ENCODE results near the gene NUP93.

DNA sequence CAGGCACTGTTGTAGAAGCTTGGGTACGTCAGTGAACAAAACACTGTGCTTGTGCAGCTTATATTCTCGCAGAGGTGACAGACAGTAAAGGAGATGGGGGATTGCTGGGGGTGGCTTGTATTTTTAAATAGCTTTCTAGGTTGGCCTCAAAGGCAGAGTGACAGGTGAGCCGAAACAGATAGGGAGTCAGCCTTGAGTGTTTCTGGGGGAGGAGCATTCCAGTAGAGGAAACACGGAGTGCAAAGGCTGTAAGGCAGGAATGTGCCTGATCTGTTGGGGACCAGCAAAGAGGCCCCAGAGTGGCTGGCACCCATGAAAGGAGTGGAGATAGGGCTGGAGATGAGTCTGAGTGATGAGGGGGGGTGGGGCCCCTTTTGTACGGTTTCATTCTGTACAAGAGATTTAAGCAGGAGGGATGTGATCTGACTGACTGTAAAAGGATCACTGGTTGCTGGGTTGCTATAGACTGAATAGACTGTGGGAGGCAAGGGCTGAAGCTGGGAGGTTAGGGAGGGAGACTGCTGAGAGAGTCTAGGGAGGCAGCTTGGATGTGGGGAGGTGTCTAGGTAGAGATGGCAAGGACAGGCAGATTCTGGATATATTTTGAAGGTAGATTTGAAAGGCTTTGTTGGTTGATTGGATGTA, 15.2 kb downstream of the NUP93 start:
- no peak for TF ChIP-seq MAZ (IDR thresholded peaks at IDR 0.05; ENCODE audit: borderline replicate concordance, low read depth, low read length)
- no peak for TF ChIP-seq EP300 (IDR thresholded peaks at IDR 0.05)
- TF ChIP-seq, protein P1, sequence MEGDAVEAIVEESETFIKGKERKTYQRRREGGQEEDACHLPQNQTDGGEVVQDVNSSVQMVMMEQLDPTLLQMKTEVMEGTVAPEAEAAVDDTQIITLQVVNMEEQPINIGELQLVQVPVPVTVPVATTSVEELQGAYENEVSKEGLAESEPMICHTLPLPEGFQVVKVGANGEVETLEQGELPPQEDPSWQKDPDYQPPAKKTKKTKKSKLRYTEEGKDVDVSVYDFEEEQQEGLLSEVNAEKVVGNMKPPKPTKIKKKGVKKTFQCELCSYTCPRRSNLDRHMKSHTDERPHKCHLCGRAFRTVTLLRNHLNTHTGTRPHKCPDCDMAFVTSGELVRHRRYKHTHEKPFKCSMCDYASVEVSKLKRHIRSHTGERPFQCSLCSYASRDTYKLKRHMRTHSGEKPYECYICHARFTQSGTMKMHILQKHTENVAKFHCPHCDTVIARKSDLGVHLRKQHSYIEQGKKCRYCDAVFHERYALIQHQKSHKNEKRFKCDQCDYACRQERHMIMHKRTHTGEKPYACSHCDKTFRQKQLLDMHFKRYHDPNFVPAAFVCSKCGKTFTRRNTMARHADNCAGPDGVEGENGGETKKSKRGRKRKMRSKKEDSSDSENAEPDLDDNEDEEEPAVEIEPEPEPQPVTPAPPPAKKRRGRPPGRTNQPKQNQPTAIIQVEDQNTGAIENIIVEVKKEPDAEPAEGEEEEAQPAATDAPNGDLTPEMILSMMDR (IDR thresholded peaks at IDR 0.05) = no peak
- TF ChIP-seq BHLHE40 (IDR thresholded peaks at IDR 0.05; ENCODE audit: low read depth, low read length) = no peak
- no peak for TF ChIP-seq ZFP36 (IDR thresholded peaks at IDR 0.05; ENCODE audit: borderline replicate concordance, partially characterized antibody)
- TF ChIP-seq TFCP2L1 (CRISPR knock-in tag; IDR thresholded peaks at IDR 0.05) = no peak
- no peak for TF ChIP-seq RAD21 (conservative IDR thresholded peaks at IDR 0.05 in 1 of 2, IDR thresholded peaks at IDR 0.05 in 1 of 2)
- TF ChIP-seq CEBPB (IDR thresholded peaks at IDR 0.05) = no peak
- no peak for TF ChIP-seq POLR2A (IDR thresholded peaks at IDR 0.05; ENCODE audit: low read length)
- TF ChIP-seq, protein P2, sequence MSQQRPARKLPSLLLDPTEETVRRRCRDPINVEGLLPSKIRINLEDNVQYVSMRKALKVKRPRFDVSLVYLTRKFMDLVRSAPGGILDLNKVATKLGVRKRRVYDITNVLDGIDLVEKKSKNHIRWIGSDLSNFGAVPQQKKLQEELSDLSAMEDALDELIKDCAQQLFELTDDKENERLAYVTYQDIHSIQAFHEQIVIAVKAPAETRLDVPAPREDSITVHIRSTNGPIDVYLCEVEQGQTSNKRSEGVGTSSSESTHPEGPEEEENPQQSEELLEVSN (IDR thresholded peaks at IDR 0.05; ENCODE audit: borderline replicate concordance, low read depth) = no peak
- TF ChIP-seq SREBF2 (IDR thresholded peaks at IDR 0.05) = no peak
